ENCODE data around the gene FERMT1.

DNA sequence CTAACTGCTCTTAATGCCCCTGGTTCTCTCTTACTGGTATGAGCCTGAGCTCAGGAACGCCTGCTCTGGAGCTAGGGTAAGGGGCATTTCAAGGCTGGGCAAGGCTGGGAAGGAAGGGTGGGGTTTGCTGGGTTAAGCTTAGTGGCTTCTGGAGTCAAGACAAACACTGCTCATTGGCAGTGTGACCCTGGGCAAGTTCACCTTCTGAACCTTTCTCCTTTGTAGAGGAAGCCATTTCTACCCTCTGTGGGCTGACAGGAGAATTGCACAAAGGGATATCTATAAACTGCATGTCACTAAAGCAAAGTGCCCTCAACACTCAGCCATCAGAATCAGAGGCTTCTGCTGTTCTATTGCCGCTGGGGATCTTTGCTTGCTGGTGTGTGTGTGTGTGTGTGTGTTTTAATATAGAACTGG lies 48.7 kb downstream of the FERMT1 start:
- TF ChIP-seq POLR2A (IDR thresholded peaks at IDR 0.05; ENCODE audit: insufficient read depth in 1 of 2, low read depth in 2 of 2, low read length in 2 of 2): no peak
- TF ChIP-seq EP300 (IDR thresholded peaks at IDR 0.05; ENCODE audit: low read depth in 2 of 2, low read length in 2 of 2): no peak
- TF ChIP-seq EP300 (CRISPR knock-in tag; IDR thresholded peaks at IDR 0.05; ENCODE audit: borderline replicate concordance): no peak
- TF ChIP-seq, protein P1, sequence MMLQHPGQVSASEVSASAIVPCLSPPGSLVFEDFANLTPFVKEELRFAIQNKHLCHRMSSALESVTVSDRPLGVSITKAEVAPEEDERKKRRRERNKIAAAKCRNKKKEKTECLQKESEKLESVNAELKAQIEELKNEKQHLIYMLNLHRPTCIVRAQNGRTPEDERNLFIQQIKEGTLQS (CRISPR knock-in tag; IDR thresholded peaks at IDR 0.05): no peak
- TF ChIP-seq JUNB (CRISPR knock-in tag; IDR thresholded peaks at IDR 0.05; ENCODE audit: borderline replicate concordance): no peak
- TF ChIP-seq GABPB1 (CRISPR knock-in tag; IDR thresholded peaks at IDR 0.05): 0 out of 2 replicates have a peak, but pooled peaks have one; percentile 18
- TF ChIP-seq, protein P2, sequence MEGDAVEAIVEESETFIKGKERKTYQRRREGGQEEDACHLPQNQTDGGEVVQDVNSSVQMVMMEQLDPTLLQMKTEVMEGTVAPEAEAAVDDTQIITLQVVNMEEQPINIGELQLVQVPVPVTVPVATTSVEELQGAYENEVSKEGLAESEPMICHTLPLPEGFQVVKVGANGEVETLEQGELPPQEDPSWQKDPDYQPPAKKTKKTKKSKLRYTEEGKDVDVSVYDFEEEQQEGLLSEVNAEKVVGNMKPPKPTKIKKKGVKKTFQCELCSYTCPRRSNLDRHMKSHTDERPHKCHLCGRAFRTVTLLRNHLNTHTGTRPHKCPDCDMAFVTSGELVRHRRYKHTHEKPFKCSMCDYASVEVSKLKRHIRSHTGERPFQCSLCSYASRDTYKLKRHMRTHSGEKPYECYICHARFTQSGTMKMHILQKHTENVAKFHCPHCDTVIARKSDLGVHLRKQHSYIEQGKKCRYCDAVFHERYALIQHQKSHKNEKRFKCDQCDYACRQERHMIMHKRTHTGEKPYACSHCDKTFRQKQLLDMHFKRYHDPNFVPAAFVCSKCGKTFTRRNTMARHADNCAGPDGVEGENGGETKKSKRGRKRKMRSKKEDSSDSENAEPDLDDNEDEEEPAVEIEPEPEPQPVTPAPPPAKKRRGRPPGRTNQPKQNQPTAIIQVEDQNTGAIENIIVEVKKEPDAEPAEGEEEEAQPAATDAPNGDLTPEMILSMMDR (CRISPR knock-in tag; IDR thresholded peaks at IDR 0.05): peak; percentile 80
- no peak for TF ChIP-seq POLR2AphosphoS5 (IDR thresholded peaks at IDR 0.05; ENCODE audit: low read depth, low read length)
- no peak for TF ChIP-seq YY1 (IDR thresholded peaks at IDR 0.05; ENCODE audit: insufficient read depth, insufficient replicate concordance, low read depth, low read length)
- TF ChIP-seq, protein P3, sequence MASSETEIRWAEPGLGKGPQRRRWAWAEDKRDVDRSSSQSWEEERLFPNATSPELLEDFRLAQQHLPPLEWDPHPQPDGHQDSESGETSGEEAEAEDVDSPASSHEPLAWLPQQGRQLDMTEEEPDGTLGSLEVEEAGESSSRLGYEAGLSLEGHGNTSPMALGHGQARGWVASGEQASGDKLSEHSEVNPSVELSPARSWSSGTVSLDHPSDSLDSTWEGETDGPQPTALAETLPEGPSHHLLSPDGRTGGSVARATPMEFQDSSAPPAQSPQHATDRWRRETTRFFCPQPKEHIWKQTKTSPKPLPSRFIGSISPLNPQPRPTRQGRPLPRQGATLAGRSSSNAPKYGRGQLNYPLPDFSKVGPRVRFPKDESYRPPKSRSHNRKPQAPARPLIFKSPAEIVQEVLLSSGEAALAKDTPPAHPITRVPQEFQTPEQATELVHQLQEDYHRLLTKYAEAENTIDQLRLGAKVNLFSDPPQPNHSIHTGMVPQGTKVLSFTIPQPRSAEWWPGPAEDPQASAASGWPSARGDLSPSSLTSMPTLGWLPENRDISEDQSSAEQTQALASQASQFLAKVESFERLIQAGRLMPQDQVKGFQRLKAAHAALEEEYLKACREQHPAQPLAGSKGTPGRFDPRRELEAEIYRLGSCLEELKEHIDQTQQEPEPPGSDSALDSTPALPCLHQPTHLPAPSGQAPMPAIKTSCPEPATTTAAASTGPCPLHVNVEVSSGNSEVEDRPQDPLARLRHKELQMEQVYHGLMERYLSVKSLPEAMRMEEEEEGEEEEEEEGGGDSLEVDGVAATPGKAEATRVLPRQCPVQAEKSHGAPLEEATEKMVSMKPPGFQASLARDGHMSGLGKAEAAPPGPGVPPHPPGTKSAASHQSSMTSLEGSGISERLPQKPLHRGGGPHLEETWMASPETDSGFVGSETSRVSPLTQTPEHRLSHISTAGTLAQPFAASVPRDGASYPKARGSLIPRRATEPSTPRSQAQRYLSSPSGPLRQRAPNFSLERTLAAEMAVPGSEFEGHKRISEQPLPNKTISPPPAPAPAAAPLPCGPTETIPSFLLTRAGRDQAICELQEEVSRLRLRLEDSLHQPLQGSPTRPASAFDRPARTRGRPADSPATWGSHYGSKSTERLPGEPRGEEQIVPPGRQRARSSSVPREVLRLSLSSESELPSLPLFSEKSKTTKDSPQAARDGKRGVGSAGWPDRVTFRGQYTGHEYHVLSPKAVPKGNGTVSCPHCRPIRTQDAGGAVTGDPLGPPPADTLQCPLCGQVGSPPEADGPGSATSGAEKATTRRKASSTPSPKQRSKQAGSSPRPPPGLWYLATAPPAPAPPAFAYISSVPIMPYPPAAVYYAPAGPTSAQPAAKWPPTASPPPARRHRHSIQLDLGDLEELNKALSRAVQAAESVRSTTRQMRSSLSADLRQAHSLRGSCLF (CRISPR knock-in tag; IDR thresholded peaks at IDR 0.05; ENCODE audit: borderline replicate concordance): no peak
